ENCODE data around the gene PRKCE. TPM values are rescaled to one million over a fixed set of nuclear protein-coding genes. Genes with fewer than 3 reads are reported as not detected.

PRKCE gene
- total RNA-seq, 1 experiment from 2014 or later: 17.7 TPM

DNA sequence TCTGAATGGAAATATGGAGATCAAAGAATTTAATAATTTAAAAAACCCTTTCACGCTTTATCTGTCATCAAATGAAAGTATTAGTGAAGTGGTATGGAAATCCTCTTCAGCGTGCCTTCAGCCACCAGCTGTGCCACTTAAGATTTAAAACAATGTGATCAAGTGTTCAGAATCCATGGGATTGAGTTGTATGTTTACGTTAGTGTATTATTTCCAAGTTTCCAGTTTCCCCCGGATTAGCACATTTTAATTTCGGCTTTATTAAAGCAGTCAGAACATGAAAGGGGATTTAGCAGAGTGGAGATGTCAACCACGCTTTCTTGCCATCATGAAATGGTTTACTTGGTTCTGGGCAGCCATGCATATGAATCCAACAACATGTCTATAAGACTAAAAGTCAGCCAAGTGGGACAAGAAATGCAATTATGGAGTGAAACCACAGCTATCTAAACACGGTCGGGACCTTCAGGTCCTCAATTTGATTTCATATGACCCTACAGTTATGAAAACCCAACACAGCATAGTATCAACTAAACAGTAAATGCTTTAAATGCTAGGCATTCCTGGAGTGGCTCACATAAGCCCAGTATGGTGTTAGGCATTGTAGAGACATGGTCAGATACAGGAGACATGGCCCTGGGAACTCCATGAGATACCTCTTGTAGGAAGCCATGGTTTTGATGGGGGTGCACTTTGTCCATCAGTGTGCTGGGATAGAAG, 420.8 kb downstream of the PRKCE start:
- peak; percentile 21 for DNase-seq (ENCODE audit: low spot score)

- peak; percentile 98 for DNase-seq (ENCODE audit: low spot score)
These were observed 422.1 kb downstream of the PRKCE start for GRCh38 chr2:46073540-46074046.

GRCh38 chr2:46074501-46074900, 423.0 kb downstream of the PRKCE start:
- peak; percentile 32 for DNase-seq (ENCODE audit: low spot score)

GRCh38 chr2:46075848-46076247, 424.4 kb downstream of the PRKCE start:
- peak; percentile 71 for DNase-seq (ENCODE audit: low spot score)

DNA sequence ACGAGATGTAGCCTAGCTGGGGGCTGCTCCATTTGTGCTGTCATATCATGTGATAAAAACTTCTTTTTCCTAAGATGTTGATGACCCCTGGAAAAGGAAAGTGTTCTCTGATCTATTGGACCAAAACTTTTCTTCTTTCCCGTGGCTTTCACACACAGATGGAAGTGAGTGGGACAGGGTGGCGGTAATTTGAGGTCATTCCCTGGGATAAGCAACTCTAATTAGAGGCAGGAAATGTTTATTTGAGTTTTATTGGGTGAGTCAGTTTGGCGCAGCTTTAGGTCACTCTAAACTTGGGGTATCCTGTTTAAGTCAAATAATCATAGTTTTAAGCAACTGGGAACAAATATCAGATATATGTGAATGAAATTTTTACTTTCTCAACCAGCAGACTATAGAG, 424.8 kb downstream of the PRKCE start:
- peak; percentile 91 for DNase-seq (ENCODE audit: low spot score)

- DNase-seq (ENCODE audit: low spot score): no peak
These were observed 425.4 kb downstream of the PRKCE start for GRCh38 chr2:46076875-46077274.

GRCh38 chr2:46077522-46078107, 426.1 kb downstream of the PRKCE start:
- DNase-seq (ENCODE audit: low spot score): no peak

GRCh38 chr2:46079985-46080560, 428.6 kb downstream of the PRKCE start:
- DNase-seq (ENCODE audit: low spot score): no peak

- peak; percentile 87 for DNase-seq (ENCODE audit: low spot score)
These were observed 431.3 kb downstream of the PRKCE start for GRCh38 chr2:46082531-46083485.

DNA sequence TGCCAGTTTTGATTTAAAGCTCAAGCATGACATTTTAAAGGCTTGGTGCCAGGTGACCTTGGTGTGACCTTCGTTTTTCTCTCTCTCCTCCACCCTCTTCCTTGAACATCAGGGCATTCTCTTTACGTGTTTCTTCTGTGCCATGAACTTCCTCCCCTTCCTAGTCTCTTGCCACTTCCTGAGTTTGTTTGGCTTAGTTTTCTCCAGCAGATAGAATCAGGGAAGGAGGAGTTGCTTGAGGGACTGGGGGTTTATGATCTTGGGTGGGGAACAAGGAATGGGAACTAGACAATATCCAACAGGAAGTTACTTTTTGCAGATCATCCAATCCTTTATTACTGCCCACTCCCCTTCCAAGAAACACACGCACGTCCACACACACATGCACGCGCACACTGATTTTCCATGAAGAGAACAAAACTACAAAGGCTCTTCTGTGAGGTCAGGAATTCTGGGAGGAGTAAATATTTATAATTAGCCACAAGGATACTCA, 435.1 kb downstream of the PRKCE start:
- DNase-seq (ENCODE audit: low spot score): no peak

DNA sequence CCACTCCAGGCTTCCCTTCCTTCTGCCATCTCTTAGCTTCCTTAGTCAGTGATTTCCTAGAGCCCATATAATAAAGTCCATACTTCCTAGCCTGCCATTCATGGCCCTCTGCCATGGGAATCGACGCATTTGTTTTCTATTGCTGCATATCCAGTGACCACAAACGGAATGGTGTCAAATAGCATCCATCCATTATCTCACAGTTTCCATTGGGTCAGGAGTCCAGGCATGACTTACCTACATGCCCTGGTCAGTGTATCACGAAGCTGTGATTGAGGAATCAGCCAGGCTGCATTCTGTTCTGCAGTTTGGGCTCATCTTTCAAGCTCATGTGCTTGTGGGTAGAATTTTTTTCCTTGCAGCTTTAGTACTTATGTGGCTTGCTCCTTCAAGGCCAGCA, 436.0 kb downstream of the PRKCE start:
- DNase-seq (ENCODE audit: low spot score): no peak

- DNase-seq (ENCODE audit: low spot score): no peak
These were observed 439.5 kb downstream of the PRKCE start for GRCh38 chr2:46091004-46091403.

DNA sequence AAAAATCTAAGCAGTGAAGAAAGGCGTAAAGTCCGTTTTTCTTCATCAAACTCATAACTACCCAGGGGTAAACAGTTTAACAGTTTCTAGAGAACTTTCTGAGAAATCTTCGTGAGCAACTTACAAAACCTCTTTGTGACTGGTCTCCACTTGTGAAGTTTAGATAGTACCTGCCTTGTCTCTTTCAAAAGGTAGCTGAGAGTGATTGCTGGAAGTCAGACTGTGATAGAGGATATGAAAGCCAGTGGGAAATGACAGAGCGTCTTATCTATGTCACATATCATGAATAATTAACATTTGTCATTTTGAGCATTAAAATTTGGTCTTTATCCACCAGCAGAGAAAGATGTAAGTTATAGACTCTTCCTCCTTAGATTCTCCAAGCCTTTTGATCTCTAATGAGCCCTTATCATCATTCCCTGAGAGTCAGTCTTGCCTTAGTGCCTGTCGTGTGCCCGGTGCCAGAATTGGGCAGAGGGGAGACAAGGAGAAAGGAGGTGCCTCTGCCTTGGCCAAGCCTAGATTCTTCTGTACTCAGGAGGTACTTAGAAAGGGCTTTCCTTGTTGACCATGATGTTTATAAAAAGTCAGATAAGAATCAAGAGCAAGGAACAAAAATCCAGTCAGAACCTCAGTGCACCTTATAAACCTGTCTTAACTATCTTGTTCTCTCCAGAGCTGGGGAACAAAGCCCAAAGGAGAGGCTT, 440.6 kb downstream of the PRKCE start:
- no peak for DNase-seq (ENCODE audit: low spot score)

- DNase-seq (ENCODE audit: low spot score): no peak
These were observed 443.2 kb downstream of the PRKCE start for GRCh38 chr2:46094689-46095088.

DNA sequence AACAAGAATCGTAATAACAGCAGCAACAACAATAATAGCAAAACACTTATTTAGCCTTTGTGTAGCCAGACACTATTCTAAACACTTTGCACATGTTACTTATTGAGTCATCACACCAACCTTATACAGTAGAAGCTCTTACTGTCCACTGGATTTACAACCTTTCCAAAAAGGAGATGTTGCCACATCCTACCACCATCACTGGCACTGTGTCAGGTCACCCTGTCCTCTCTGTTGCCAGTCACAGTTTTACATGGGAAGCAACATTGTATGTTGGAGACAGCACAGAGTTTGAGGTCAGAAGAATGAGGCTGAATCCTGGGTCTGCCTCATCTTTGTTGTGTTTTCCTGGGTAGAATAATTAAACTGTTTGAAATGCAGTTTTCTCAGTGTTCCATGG, 444.4 kb downstream of the PRKCE start:
- DNase-seq (ENCODE audit: low spot score): no peak

- no peak for DNase-seq (ENCODE audit: low spot score)
These were observed 444.8 kb downstream of the PRKCE start for GRCh38 chr2:46096260-46096659.

DNA sequence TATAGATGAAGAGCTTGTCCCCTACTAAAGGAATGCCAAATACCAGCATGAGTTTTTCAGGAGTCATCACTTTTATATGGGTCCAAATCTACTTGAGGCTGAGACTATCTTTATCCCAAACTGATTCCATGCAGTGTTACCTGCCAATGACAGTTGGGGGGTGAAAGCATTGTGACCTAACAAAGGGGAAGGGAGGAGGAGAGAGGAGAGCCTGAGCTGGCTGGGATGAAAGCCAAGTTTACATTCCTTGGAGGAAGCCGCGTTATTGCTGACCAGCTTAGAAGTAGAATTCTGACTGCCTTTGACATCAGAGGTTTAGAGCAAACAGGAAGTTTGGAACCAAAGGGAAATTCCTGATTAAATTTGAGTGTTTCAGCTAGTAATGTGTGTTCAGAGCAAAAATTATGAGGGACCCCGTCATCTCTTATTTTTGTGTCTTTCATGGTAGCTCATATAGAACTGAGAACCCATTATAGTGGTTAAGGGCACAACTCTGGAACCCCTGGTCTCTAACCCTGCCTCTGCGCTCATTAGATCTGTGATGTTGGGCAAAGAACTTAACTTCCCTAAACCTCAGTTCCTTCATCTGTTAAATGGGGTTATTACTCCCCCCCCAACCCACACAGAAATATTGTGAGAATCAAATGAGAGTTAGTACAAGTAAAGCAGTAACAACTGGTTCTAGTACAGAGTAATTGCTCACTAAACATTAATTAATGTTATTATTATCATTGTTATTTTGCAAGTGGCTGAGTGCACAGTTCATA, 446.4 kb downstream of the PRKCE start:
- peak; percentile 99 for DNase-seq (ENCODE audit: low spot score)

DNA sequence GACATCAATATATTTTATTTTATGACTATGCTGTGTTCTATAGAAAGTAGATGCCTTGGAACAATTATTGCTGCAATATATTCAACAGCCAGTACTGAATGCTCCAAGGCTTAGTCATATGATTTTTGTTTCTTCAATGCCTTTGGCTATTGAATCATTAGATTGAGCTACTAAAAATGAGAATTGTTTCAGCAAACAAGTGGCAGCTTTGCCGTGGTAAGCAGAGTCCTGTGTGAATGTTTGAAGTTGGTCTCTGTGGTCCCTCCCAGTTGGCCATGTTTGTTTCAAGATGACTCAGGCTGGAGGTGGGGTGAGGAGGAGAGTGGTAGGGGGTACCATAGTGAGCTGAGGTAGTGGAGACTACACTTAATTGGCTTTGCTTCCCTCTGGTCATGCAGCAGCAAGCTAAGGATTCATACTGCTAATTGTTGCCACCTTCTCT, 447.2 kb downstream of the PRKCE start:
- peak; percentile 71 for DNase-seq (ENCODE audit: low spot score)

DNA sequence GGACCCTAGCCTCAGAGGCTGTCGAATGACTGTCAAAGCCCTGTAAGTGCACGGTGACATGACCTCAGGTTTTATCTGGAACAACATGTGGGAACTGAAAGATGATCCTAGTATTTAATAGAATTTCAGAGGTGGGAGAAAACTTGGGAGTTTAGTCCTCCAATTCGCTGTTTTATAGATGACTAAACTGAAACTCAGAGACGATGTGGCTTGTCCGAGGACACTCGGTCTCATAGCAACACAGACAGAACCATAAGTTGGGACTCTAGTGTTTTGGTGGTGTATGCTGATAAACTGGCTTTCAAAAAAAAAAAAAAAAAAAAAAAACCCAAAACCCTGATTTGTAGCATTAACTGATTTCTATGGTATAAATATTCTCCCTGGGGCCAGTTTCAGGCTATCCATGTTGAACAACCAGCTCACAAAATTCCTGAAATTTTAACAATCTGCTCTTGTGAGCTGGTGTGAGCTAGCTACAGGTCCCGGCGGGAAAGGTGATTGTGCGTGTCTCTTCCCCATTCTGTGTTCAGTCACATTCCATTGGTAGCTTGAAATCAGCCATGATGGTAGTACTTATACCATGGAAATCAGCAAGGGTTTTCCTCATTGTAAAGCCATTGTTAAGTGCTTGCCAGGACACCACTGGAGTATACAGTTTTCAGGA, 450.2 kb downstream of the PRKCE start:
- DNase-seq (ENCODE audit: low spot score): no peak

DNA sequence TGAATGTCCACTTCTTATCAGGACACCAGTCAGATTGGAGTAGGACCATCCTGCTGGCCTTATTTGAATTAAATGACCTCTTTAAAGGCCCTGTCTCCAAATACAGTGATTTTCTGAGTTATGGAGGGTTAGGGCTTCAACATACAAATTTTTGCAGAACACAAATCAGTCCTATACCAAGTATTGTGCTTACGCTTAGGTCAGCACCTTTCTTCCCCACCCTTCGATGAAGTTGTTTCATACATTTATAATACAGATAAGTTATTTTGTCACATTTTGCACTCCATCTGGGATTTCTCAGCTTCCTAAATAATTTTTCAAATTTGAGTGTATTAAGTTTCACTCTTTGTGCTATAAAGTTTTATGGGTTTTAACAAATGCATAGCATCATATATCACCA, 455.2 kb downstream of the PRKCE start:
- no peak for DNase-seq (ENCODE audit: low spot score)
